ENCODE measurements around the gene PCK2.

GRCh38 chr14:24072881-24073877, 20.9 kb upstream of the PCK2 start:
- TF ChIP-seq CTCF (IDR thresholded peaks at IDR 0.05) (no peak), RCOR1 (IDR thresholded peaks at IDR 0.05; ENCODE audit: low read depth, low read length) (no peak), MAX (IDR thresholded peaks at IDR 0.05) (no peak), POLR2A (IDR thresholded peaks at IDR 0.05; ENCODE audit: low read length) (no peak)

Data from A549 (cell line).